ENCODE data around the gene TRHDE.

DNA sequence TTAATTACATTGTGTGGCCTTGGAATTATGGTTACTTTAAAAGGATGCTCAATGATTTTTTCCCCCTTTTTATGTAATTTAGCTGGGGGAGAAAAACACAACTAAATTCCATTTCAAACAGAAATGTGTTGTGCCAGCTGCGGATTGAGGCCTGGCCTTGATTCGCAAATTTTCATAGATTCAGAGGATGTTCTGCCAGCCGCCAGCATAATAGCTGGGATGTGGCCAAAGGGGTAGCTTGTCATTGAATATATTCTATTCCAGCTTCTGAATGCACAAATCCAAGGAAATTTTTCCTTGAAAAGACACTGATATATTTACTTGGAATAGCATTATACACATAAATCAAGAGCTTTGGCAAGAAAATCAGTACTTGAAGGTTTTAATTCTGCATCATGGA lies 43.7 kb downstream of the TRHDE start:
- TF ChIP-seq GATA2 (IDR thresholded peaks at IDR 0.05; ENCODE audit: low read depth, low read length) (no peak), GATA3 (IDR thresholded peaks at IDR 0.05; ENCODE audit: low read depth, low read length) (no peak)
